ENCODE results near the gene PIGX.

The PIGX gene

GRCh38 chr3:196711838-196712513 lies at the start of gene PIGX, which contains the start of gene CEP19:
TSS of gene PIGX (plus strand) at chr3:196712377.
TSS of gene CEP19 (minus strand) at chr3:196712250. CDS start at chr3:196708657, 3,593 bp downstream.
- DNase-seq, result peak; percentile 96

- peak; percentile 46 for DNase-seq
Observed at GRCh38 chr3:196662711-196663571, 49.2 kb upstream of the PIGX start.

- peak; percentile 91 for DNase-seq
Observed at GRCh38 chr3:196666001-196666867, 45.9 kb upstream of the PIGX start.

- no peak for DNase-seq
Observed at GRCh38 chr3:196667056-196667825, 44.9 kb upstream of the PIGX start.

GRCh38 chr3:196670339-196670738 lies 41.8 kb upstream of the PIGX start:
- DNase-seq, result no peak

- no peak for DNase-seq
Observed at GRCh38 chr3:196673632-196674031, 38.5 kb upstream of the PIGX start.

- no peak for DNase-seq
Observed at GRCh38 chr3:196677353-196677752, 34.8 kb upstream of the PIGX start.

GRCh38 chr3:196677931-196678330 lies 34.2 kb upstream of the PIGX start:
- no peak for DNase-seq

GRCh38 chr3:196684548-196685407 lies 27.4 kb upstream of the PIGX start:
- peak; percentile 91 for DNase-seq

GRCh38 chr3:196686436-196686835 lies 25.7 kb upstream of the PIGX start:
- no peak for DNase-seq

- no peak for DNase-seq
Observed at GRCh38 chr3:196688349-196688748, 23.8 kb upstream of the PIGX start.

- no peak for DNase-seq
Observed at GRCh38 chr3:196689941-196690660, 22.1 kb upstream of the PIGX start.

GRCh38 chr3:196691386-196691785 lies 20.8 kb upstream of the PIGX start:
- DNase-seq, result no peak

GRCh38 chr3:196694202-196694638 lies 18.0 kb upstream of the PIGX start:
- DNase-seq, result no peak

- no peak for DNase-seq
Observed at GRCh38 chr3:196694941-196695848, 17.0 kb upstream of the PIGX start.

- DNase-seq, result no peak
Observed at GRCh38 chr3:196695849-196696226, 16.3 kb upstream of the PIGX start.

- no peak for DNase-seq
Observed at GRCh38 chr3:196697270-196697669, 14.9 kb upstream of the PIGX start.

GRCh38 chr3:196699749-196700148 lies 12.4 kb upstream of the PIGX start:
- DNase-seq, result no peak

- no peak for DNase-seq
Observed at GRCh38 chr3:196700801-196701200, 11.4 kb upstream of the PIGX start.

Data from eye (tissue), 1 donor.